ENCODE results near the gene NACA. TPM values are rescaled to one million over a fixed set of nuclear protein-coding genes. Genes with fewer than 3 reads are reported as not detected.
"Not testable (repeated sequence)": the region's sequence is repeated elsewhere in the genome, so short reads cannot be mapped to it uniquely, and the experiment has no call there.

Gene NACA
- total RNA-seq (2014; rRNA removed; shearing (Covaris generic); ENCODE audit: low replicate concordance): 1,715 and 2,709 TPM in 2 replicates

DNA sequence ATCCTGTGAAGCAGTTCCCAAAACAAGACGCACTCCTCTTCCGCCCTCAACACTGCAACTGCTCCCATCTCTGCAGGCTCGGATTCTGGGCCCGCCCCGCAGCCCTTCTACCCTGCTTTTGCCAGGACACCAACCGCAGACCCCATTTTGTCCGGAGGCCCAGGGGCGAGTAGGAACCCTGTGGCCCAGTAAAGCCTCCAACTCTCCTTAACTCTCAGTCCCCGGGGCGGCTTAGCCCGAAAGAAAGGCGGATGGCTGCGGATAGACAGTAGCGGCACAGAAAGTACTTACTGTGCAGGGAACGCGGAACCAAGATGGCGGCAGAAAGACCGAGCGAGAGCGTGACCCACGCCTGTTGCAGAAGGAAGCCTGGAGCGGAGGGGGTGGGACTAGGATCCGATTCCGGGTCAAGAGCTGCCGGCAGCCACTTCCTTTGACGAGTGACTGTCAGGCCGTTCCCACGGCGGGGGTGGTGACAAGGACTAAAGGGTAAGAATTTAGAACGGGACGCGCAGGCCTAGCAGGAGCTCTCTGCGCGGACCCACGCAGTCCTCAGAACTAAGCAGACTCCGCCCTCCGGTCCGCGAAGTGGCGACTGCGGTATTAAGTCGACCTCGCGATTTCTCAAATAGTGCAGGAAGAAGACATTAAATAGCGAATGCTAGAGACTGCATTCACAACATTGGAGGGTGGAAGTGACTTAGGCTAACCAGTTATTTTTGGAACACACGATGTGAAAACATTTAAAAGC lies at the start of gene NACA:
Gene NACA, minus strand, starts transcription at position 328 of the 751 bp plus-strand sequence. CDS start 778 bp downstream, outside the sequence.
- no peaks in the 10 kb centered on the region for H3K9me3 ChIP-seq
- no peaks in the 10 kb centered on the region for H3K27me3 ChIP-seq
- peak within 1 kb of the TSS; percentile 70 for H3K4me3 ChIP-seq
- H3K36me3 ChIP-seq: peaks cover 54% of the 10 kb centered on the region
- peak; percentile 99 for DNase-seq

GRCh38 chr12:56773113-56773512 lies 48.0 kb upstream of the NACA start:
- no peak for DNase-seq

GRCh38 chr12:56772625-56773024 lies 47.5 kb upstream of the NACA start:
- H3K9me3 ChIP-seq: no peaks in the 10 kb centered on the region

More at GRCh38 chr12:56773113-56773512, 48.0 kb upstream of the NACA start:
- H3K27me3 ChIP-seq: no peaks in the 10 kb centered on the region
- H3K36me3 ChIP-seq: no peaks in the 10 kb centered on the region
- H3K9me3 ChIP-seq: no peaks in the 10 kb centered on the region
- H3K4me3 ChIP-seq: no peak overlapping the region

GRCh38 chr12:56769868-56770267 lies 44.8 kb upstream of the NACA start:
- DNase-seq: no peak
- no peaks in the 10 kb centered on the region for H3K36me3 ChIP-seq
- no peaks in the 10 kb centered on the region for H3K27me3 ChIP-seq
- no peak overlapping the region for H3K4me3 ChIP-seq
- H3K9me3 ChIP-seq: no peaks in the 10 kb centered on the region

More at GRCh38 chr12:56772625-56773024, 47.5 kb upstream of the NACA start:
- Histone ChIP-seq H3K4me3 (no peak overlapping the region), H3K27me3 (no peaks in the 10 kb centered on the region), H3K36me3 (no peaks in the 10 kb centered on the region)
- DNase-seq: no peak

- no peak for DNase-seq
- no peaks in the 10 kb centered on the region for H3K36me3 ChIP-seq
- H3K4me3 ChIP-seq: no peak overlapping the region
- no peaks in the 10 kb centered on the region for H3K9me3 ChIP-seq
- no peaks in the 10 kb centered on the region for H3K27me3 ChIP-seq
Observed at GRCh38 chr12:56768424-56768823, 43.3 kb upstream of the NACA start.

DNA sequence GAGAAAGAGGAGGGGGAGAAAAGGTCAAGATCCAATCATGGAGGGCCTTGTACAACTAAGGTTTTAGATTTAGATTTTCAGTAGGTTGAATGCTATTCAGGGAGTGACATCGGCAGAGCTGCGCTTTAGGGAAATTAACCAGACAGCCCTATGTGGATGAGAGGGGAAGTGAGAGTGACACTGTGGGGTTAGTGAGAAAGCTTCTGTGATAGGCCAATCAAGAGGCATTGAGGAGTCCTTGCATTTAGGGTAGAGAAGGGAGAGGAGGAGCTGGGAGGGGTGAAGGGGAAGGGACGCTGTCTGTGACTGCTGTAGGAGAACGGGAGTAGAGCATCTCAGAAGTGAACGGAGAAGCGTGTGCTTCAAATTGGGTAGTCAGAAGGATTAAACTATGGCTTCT lies 41.4 kb upstream of the NACA start:
- no peaks in the 10 kb centered on the region for H3K27me3 ChIP-seq
- no peaks in the 10 kb centered on the region for H3K36me3 ChIP-seq
- no peaks in the 10 kb centered on the region for H3K9me3 ChIP-seq
- no peak overlapping the region for H3K4me3 ChIP-seq
- no peak for DNase-seq

GRCh38 chr12:56763753-56764657 lies 38.9 kb upstream of the NACA start:
- H3K36me3 ChIP-seq: no peaks in the 10 kb centered on the region
- DNase-seq: no peak

GRCh38 chr12:56761812-56762211 lies 36.7 kb upstream of the NACA start:
- Histone ChIP-seq H3K4me3 (no peak overlapping the region), H3K27me3 (no peaks in the 10 kb centered on the region), H3K9me3 (peaks cover 21% of the 10 kb centered on the region), H3K36me3 (no peaks in the 10 kb centered on the region)
- no peak for DNase-seq

More at GRCh38 chr12:56763753-56764657, 38.9 kb upstream of the NACA start:
- Histone ChIP-seq H3K9me3 (peaks cover 6% of the 10 kb centered on the region), H3K27me3 (no peaks in the 10 kb centered on the region), H3K4me3 (no peak overlapping the region)

- peaks cover 21% of the 10 kb centered on the region for H3K9me3 ChIP-seq
- H3K27me3 ChIP-seq: no peaks in the 10 kb centered on the region
- H3K4me3 ChIP-seq: no peak overlapping the region
- H3K36me3 ChIP-seq: no peaks in the 10 kb centered on the region
- no peak for DNase-seq
Observed at GRCh38 chr12:56760460-56760859, 35.4 kb upstream of the NACA start.

- no peaks in the 10 kb centered on the region for H3K36me3 ChIP-seq
- no peak for DNase-seq
- H3K9me3 ChIP-seq: peaks cover 21% of the 10 kb centered on the region
- H3K27me3 ChIP-seq: no peaks in the 10 kb centered on the region
- H3K4me3 ChIP-seq: no peak overlapping the region
Observed at GRCh38 chr12:56759263-56759908, 34.3 kb upstream of the NACA start.

DNA sequence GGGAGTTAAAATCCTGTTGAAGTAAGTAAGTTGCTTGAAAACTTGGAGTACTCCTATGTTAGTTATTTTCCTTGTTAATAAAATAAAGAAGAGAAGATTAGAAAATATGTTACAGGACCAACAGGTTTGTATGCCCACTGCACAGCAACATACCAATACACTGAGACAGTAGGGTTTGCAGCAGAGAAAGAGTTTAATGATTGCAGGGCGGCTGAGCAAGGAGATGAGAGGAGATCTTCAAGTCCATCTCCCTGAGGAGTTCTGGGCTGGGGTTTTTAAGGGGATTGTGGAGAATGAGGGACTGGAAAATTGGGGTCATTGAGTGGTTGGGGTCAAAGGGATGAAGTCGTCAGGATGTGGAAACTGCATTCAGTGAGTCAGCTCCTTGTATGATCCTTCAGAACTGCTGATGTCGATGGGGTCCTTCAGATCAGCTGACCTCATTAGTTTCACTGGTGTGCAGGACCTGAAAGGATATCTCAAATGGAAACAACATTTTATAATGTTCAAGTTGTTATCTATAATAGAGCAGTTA lies 33.7 kb upstream of the NACA start:
- no peaks in the 10 kb centered on the region for H3K36me3 ChIP-seq

DNA sequence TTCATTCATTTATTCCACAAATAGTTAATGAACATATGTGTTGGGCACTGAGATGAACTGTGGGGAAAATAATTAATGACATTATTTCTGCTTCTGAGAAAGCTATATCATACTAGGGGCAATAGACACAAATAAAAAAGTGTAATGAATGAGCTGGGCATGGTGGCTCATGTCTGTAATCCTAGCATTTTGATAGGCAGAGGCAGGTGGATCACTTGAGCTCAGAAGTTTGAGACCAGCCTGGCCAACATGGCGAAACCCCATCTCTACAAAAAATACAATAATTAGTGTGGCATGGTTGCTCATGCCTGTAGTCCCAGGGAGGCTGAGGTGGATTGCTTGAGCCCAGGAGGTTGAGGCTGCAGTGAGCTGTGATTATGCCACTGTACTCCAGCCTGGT lies 32.9 kb upstream of the NACA start:
- H3K4me3 ChIP-seq, DNase-seq, H3K36me3 ChIP-seq, H3K27me3 ChIP-seq: not testable (repeated sequence)
- H3K9me3 ChIP-seq: peaks cover 21% of the 10 kb centered on the region

More for the DNA sequence above, 33.7 kb upstream of the NACA start:
- no peak for DNase-seq
- H3K4me3 ChIP-seq: no peak overlapping the region
- H3K9me3 ChIP-seq: peaks cover 21% of the 10 kb centered on the region
- H3K27me3 ChIP-seq: no peaks in the 10 kb centered on the region

DNA sequence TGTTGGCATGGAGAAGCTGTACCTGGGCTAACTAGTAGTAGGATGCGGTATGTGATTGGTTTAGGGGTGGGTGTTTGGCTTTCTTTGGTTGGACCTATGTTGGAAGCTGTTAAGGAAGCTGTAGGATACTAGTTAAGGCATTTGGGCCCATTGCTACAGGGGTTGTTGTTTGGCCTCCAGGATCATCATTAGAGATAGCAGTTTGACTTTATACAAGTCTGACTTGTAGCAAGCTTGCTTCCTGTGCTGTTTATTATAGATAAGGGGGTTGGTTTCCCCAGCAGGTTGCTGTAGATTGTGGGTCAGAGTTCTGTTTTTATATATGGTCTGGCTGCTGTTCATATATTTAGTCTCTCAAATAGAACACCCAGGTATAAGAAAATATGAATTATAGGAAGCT lies 28.5 kb upstream of the NACA start:
- no peak for DNase-seq

GRCh38 chr12:56751712-56752598 lies 26.9 kb upstream of the NACA start, which contains the start of gene PRIM1:
Gene PRIM1, minus strand, starts transcription at chr12:56752323. Its CDS starts 25 bp downstream, at chr12:56752298.
- Histone ChIP-seq H3K9me3 (no peaks in the 10 kb centered on the region), H3K4me3 (peak within 1 kb of the TSS; percentile 88), H3K27me3 (no peaks in the 10 kb centered on the region), H3K36me3 (peaks cover 27% of the 10 kb centered on the region)
- peak; percentile 92 for DNase-seq

More for the DNA sequence above, 28.5 kb upstream of the NACA start:
- peaks cover 17% of the 10 kb centered on the region for H3K36me3 ChIP-seq
- peaks cover 10% of the 10 kb centered on the region for H3K9me3 ChIP-seq
- no peak overlapping the region for H3K4me3 ChIP-seq
- H3K27me3 ChIP-seq: no peaks in the 10 kb centered on the region

DNA sequence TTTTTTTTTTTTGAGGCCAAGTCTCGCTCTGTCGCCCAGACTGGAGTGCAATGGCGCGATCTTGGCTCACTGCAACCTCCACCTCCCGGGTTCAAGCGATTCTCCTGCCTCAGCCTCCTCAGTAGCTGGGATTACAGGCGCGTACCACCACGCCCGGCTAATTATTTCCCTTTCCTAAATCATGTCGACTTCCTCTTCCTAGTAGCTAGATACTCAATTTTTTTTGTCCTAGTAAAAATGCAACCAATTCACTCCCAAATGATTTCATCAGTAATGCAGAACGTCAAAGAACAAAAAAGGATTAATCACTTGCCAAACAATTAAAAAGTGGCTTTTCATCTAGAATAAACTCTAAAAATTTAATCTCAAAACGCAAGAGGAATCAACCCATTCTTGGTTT lies 25.5 kb upstream of the NACA start:
- H3K9me3 ChIP-seq, DNase-seq, H3K27me3 ChIP-seq: not testable (repeated sequence)
- Histone ChIP-seq H3K4me3 (peak overlapping the region; percentile 88), H3K36me3 (peaks cover 39% of the 10 kb centered on the region)

GRCh38 chr12:56749853-56750252 lies 24.8 kb upstream of the NACA start:
- no peak for DNase-seq
- Histone ChIP-seq H3K36me3 (peaks cover 39% of the 10 kb centered on the region), H3K27me3 (no peaks in the 10 kb centered on the region), H3K9me3 (no peaks in the 10 kb centered on the region), H3K4me3 (no peak overlapping the region; the same call in 1 of the 2 replicates)

All from MG63 (cell line).